HL-60 (cell line): ENCODE measurements around the gene IGFBP3.

Experiments
- CTCF ChIP-seq: IDR thresholded peaks from one replicate; pipeline ENCODE4 v1.5.1; 2011; ENCODE audit warnings: low read length, control low read depth, inconsistent platforms; ENCODE audit not compliant: insufficient read depth
- POLR2AphosphoS5 ChIP-seq: IDR thresholded peaks from 2 replicates; pipeline ENCODE4 v1.6.1; 2012; ENCODE audit warnings: low read depth
- REST ChIP-seq: IDR thresholded peaks from 2 replicates; pipeline ENCODE4 v1.6.1; 2012; ENCODE audit warnings: low read depth; ENCODE audit not compliant: insufficient replicate concordance

- no peak for TF ChIP-seq CTCF
- no peak for TF ChIP-seq POLR2AphosphoS5
- TF ChIP-seq REST, result no peak
Measured at GRCh38 chr7:45873035-45873354, 48.1 kb downstream of the IGFBP3 start, which contains the start of gene CCDC201.
